Skeletal muscle satellite cell (primary cell): ENCODE measurements around the gene JAK1.

ENCODE experiments used
- H3K27me3 ChIP-seq: 2 replicates; pipeline ENCODE4 v1.7.0; 2013; ENCODE audit warnings: low read length; ENCODE audit not compliant: control insufficient read depth, insufficient read depth
- H3K36me3 ChIP-seq: 2 replicates; pipeline ENCODE4 v1.7.0; 2013; ENCODE audit warnings: mild to moderate bottlenecking, control low read depth, low read length; ENCODE audit not compliant: insufficient read depth
- H3K4me1 ChIP-seq: 2 replicates; pipeline ENCODE4 v1.7.0; 2013; ENCODE audit warnings: low read length; ENCODE audit not compliant: control insufficient read depth, insufficient read depth
- H3K4me2 ChIP-seq: 2 replicates; pipeline ENCODE4 v1.7.0; 2013; ENCODE audit warnings: mild to moderate bottlenecking, low read length
- H3K4me3 ChIP-seq: 2 replicates; pipeline ENCODE4 v1.7.0; 2013; ENCODE audit warnings: low read length
- H3K9ac ChIP-seq: 2 replicates; pipeline ENCODE4 v1.7.0; 2013; ENCODE audit warnings: mild to moderate bottlenecking, low read depth, low read length, moderate library complexity
- H3K9me3 ChIP-seq: replicated peaks from 2 replicates; pipeline ENCODE4 v1.7.0; 2013; ENCODE audit warnings: mild to moderate bottlenecking, control low read depth, low read length

JAK1 gene

GRCh38 chr1:64842224-64842623, 124.1 kb downstream of the JAK1 start:
- H3K27me3 ChIP-seq, result no peaks in the 10 kb centered on the region
- no peak overlapping the region for H3K9ac ChIP-seq
- H3K4me1 ChIP-seq, result peaks cover 10% of the 10 kb centered on the region
- peaks cover 78% of the 10 kb centered on the region for H3K36me3 ChIP-seq
- no peak overlapping the region for H3K4me3 ChIP-seq
- H3K9me3 ChIP-seq, result no peaks in the 10 kb centered on the region
- H3K4me2 ChIP-seq, result no peak overlapping the region

- Histone ChIP-seq H3K9ac (no peak overlapping the region), H3K4me3 (no peak overlapping the region), H3K4me2 (no peak overlapping the region), H3K36me3 (peaks cover 80% of the 10 kb centered on the region), H3K4me1 (peaks cover 10% of the 10 kb centered on the region), H3K27me3 (no peaks in the 10 kb centered on the region), H3K9me3 (no peaks in the 10 kb centered on the region)
These were observed 124.9 kb downstream of the JAK1 start for GRCh38 chr1:64841330-64842065.

- H3K9ac ChIP-seq, result no peak overlapping the region
- H3K4me3 ChIP-seq, result no peak overlapping the region
- no peak overlapping the region for H3K4me2 ChIP-seq
- H3K9me3 ChIP-seq, result no peaks in the 10 kb centered on the region
- peaks cover 13% of the 10 kb centered on the region for H3K4me1 ChIP-seq
- peaks cover 71% of the 10 kb centered on the region for H3K36me3 ChIP-seq
- no peaks in the 10 kb centered on the region for H3K27me3 ChIP-seq
These were observed 126.5 kb downstream of the JAK1 start for GRCh38 chr1:64839732-64840405.

GRCh38 chr1:64839261-64839660, 127.1 kb downstream of the JAK1 start:
- H3K9ac ChIP-seq, result no peak overlapping the region
- H3K36me3 ChIP-seq, result peaks cover 71% of the 10 kb centered on the region
- peaks cover 14% of the 10 kb centered on the region for H3K4me1 ChIP-seq
- H3K4me2 ChIP-seq, result no peak overlapping the region
- no peaks in the 10 kb centered on the region for H3K27me3 ChIP-seq
- no peaks in the 10 kb centered on the region for H3K9me3 ChIP-seq
- H3K4me3 ChIP-seq, result no peak overlapping the region

GRCh38 chr1:64838486-64838885, 127.9 kb downstream of the JAK1 start:
- no peak overlapping the region for H3K9ac ChIP-seq
- H3K36me3 ChIP-seq, result peaks cover 72% of the 10 kb centered on the region
- H3K4me1 ChIP-seq, result peaks cover 14% of the 10 kb centered on the region
- no peak overlapping the region for H3K4me2 ChIP-seq
- no peaks in the 10 kb centered on the region for H3K27me3 ChIP-seq
- H3K4me3 ChIP-seq, result no peak overlapping the region
- H3K9me3 ChIP-seq, result no peaks in the 10 kb centered on the region

- peaks cover 82% of the 10 kb centered on the region for H3K36me3 ChIP-seq
- H3K9ac ChIP-seq, result no peak overlapping the region
- H3K4me2 ChIP-seq, result no peak overlapping the region
- no peaks in the 10 kb centered on the region for H3K27me3 ChIP-seq
- no peak overlapping the region for H3K4me3 ChIP-seq
- H3K4me1 ChIP-seq, result peaks cover 14% of the 10 kb centered on the region
- no peaks in the 10 kb centered on the region for H3K9me3 ChIP-seq
These were observed 129.5 kb downstream of the JAK1 start for GRCh38 chr1:64836802-64837201.

- no peak overlapping the region for H3K4me3 ChIP-seq
- H3K4me2 ChIP-seq, result no peak overlapping the region
- no peak overlapping the region for H3K9ac ChIP-seq
- no peaks in the 10 kb centered on the region for H3K9me3 ChIP-seq
- no peaks in the 10 kb centered on the region for H3K27me3 ChIP-seq
- peaks cover 68% of the 10 kb centered on the region for H3K36me3 ChIP-seq
- H3K4me1 ChIP-seq, result peaks cover 8% of the 10 kb centered on the region
These were observed 131.6 kb downstream of the JAK1 start for GRCh38 chr1:64834734-64835133.

GRCh38 chr1:64830030-64830651, 136.2 kb downstream of the JAK1 start:
- Histone ChIP-seq H3K4me2 (no peak overlapping the region), H3K36me3 (peaks cover 36% of the 10 kb centered on the region), H3K9ac (no peak overlapping the region), H3K4me3 (no peak overlapping the region), H3K4me1 (peaks cover 3% of the 10 kb centered on the region), H3K9me3 (no peaks in the 10 kb centered on the region), H3K27me3 (no peaks in the 10 kb centered on the region)

- Histone ChIP-seq H3K9me3 (no peaks in the 10 kb centered on the region), H3K9ac (no peak overlapping the region), H3K36me3 (peaks cover 32% of the 10 kb centered on the region), H3K27me3 (no peaks in the 10 kb centered on the region), H3K4me3 (no peak overlapping the region), H3K4me1 (no peaks in the 10 kb centered on the region), H3K4me2 (no peak overlapping the region)
These were observed 136.8 kb downstream of the JAK1 start for GRCh38 chr1:64829411-64830029.

- no peak overlapping the region for H3K4me2 ChIP-seq
- H3K4me3 ChIP-seq, result no peak overlapping the region
- no peaks in the 10 kb centered on the region for H3K4me1 ChIP-seq
- H3K36me3 ChIP-seq, result peaks cover 25% of the 10 kb centered on the region
- H3K9ac ChIP-seq, result no peak overlapping the region
- no peaks in the 10 kb centered on the region for H3K9me3 ChIP-seq
- no peaks in the 10 kb centered on the region for H3K27me3 ChIP-seq
These were observed 137.5 kb downstream of the JAK1 start for GRCh38 chr1:64828829-64829228.

- Histone ChIP-seq H3K27me3 (no peaks in the 10 kb centered on the region), H3K9ac (no peak overlapping the region), H3K36me3 (peaks cover 7% of the 10 kb centered on the region), H3K4me3 (no peak overlapping the region), H3K9me3 (no peaks in the 10 kb centered on the region), H3K4me2 (no peak overlapping the region), H3K4me1 (peaks cover 10% of the 10 kb centered on the region)
These were observed 139.4 kb downstream of the JAK1 start for GRCh38 chr1:64826991-64827390.
